Type B pancreatic cell (in vitro differentiated cells): ENCODE measurements around the gene USP2. TPM values are rescaled to one million over a fixed set of nuclear protein-coding genes. Genes with fewer than 3 reads are reported as not detected.

Experiments
- DNase-seq: peaks from one replicate; pipeline ENCODE4 v3.0.0; 2021; ENCODE audit warnings: mixed read lengths; ENCODE audit not compliant: unreplicated experiment; ENCODE audit errors: extremely low spot score
- H3K27ac Mint-ChIP-seq: 2 replicates; pipeline ENCODE4 v1.8.0; 2021; ENCODE audit warnings: mild to moderate bottlenecking, mixed read lengths
- H3K27me3 Mint-ChIP-seq: 2 replicates; pipeline ENCODE4 v1.8.0; 2021; ENCODE audit warnings: mixed read lengths
- H3K36me3 Mint-ChIP-seq: 2 replicates; pipeline ENCODE4 v1.8.0; 2021; ENCODE audit warnings: mixed read lengths
- H3K4me1 Mint-ChIP-seq: one replicate; pipeline ENCODE4 v1.8.0; 2021; ENCODE audit warnings: mixed read lengths; ENCODE audit not compliant: unreplicated experiment
- H3K4me3 Mint-ChIP-seq: 2 replicates; pipeline ENCODE4 v1.8.0; 2021; ENCODE audit warnings: mild to moderate bottlenecking, mixed read lengths
- H3K9me3 Mint-ChIP-seq: 2 replicates; pipeline ENCODE4 v1.8.0; 2021; ENCODE audit warnings: mixed read lengths
- total RNA-seq: library from RNA; stranded (reverse); gene quantifications from 2 replicates; pipeline ENCODE4 v1.2.1, GENCODE V29; 2021; ENCODE audit warnings: low replicate concordance
- TF ChIP-seq, protein P1 (sequence below): fragments of 200-600 bp; sonication (generic); conservative IDR thresholded peaks from 2 replicates; pipeline ENCODE4 v1.5.0; 2021; ENCODE audit warnings: antibody characterized with exemption, mild to moderate bottlenecking

USP2 gene
- total RNA-seq, 1 donor from 2014 or later, result 8.2 TPM

DNA sequence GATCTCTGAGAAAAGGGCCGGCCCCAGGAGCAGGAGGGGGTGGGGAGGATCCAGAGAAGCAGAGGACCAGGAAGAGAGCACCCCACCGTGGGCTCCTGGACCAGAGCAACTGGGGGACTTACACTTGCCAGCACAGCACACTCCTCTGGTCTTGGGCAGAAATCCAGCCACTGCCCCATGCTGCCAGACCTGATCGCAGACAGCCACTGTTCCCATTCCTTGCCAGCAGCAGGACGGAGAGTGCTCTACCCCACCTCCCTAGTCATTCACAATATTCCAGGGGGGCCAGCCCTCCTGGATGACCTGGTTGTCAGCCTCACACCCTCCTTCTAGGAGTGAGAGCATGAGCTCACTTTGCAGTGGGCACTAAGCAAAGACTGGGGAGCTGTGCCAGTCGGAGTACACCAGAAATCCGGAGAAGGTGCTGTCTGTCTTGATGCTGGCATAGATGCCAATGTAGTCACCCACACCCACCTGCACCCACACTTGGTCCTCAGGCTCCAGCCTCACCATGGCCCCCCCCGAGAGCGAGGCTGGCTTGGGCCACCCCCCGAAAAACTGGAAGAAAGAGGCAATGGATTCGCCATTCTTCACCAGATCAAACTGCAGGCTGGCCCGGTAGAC is 42.4 kb downstream of the USP2 start:
- peaks cover 33% of the 10 kb centered on the region for H3K4me1 Mint-ChIP-seq

DNA sequence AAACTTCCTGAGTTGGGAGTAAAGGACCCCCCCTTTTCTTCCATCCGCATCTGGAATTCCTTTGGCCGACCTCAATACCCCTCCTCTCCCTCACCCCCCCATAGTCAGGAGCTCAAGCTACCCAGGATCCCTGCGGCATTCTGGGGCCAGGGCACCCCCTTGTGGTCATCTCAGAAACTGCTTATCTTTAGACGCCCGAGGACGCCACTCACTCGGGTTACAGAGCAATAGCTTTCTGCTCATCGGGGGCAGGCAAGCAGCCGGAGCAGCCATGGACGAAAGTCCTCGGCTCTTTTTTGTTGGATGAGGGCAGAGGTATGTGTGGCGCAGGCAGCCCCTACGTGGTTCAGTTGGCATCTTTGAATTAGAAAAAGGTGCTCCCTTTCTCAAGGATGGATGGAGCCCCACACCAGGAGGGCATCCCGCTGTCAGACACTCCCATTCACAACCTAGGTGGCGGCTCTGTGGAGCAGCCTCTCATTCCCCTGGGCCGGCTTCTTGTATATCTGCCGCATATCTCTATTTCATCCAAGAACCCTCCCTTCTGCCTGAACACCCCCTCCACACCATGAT is 43.1 kb downstream of the USP2 start:
- H3K27ac Mint-ChIP-seq, result peak overlapping the region; percentile 36
- no peaks in the 10 kb centered on the region for H3K36me3 Mint-ChIP-seq
- peaks cover 38% of the 10 kb centered on the region for H3K4me1 Mint-ChIP-seq
- H3K9me3 Mint-ChIP-seq, result no peaks in the 10 kb centered on the region
- peak overlapping the region; percentile 85 for H3K4me3 Mint-ChIP-seq
- DNase-seq, result peak; percentile 85
- peaks cover 30% of the 10 kb centered on the region for H3K27me3 Mint-ChIP-seq
- TF ChIP-seq, protein P1, sequence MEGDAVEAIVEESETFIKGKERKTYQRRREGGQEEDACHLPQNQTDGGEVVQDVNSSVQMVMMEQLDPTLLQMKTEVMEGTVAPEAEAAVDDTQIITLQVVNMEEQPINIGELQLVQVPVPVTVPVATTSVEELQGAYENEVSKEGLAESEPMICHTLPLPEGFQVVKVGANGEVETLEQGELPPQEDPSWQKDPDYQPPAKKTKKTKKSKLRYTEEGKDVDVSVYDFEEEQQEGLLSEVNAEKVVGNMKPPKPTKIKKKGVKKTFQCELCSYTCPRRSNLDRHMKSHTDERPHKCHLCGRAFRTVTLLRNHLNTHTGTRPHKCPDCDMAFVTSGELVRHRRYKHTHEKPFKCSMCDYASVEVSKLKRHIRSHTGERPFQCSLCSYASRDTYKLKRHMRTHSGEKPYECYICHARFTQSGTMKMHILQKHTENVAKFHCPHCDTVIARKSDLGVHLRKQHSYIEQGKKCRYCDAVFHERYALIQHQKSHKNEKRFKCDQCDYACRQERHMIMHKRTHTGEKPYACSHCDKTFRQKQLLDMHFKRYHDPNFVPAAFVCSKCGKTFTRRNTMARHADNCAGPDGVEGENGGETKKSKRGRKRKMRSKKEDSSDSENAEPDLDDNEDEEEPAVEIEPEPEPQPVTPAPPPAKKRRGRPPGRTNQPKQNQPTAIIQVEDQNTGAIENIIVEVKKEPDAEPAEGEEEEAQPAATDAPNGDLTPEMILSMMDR, result peak; percentile 87

More for the DNA sequence above, 42.4 kb downstream of the USP2 start:
- Mint-ChIP-seq H3K36me3 (no peaks in the 10 kb centered on the region), H3K27me3 (peaks cover 36% of the 10 kb centered on the region), H3K27ac (no peak overlapping the region), H3K4me3 (peak overlapping the region; percentile 85), H3K9me3 (no peaks in the 10 kb centered on the region)
- TF ChIP-seq, protein P1, result no peak
- no peak for DNase-seq

DNA sequence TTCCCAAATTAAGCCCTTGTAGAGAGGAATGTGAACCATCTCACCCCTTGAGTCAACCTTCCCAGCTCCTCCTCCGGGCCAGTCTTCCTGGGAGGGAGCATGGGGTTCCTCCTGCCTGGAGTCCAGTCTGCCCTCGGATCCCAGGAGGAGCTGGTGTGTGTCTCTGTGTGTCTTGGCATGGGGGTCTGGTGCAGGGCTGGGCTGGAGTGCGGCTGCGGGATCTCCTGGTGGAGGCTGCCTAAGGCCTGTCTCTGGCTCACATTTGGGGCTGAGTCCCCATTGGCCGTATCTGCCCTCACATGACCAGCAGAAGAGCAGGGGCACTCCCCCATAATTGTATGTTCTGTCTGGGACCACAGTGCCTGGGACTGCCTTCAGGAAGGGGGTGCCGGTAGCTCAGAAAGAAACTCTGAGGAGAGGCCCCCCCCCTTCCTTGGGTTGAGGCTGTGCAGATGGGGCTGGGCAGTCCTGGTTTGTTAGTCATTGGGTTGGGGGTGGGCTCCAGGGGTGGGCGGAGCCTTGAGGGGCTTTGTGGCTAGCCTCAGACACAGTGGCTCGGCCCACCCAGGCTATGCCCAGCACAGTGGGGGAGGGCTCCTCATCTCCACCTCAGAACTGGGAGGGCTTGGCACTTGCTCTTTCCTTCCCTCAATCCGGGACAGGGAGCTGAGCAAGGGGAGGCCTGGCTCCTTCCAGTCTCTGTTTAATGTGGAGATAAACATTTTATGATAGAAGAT is 43.7 kb downstream of the USP2 start:
- TF ChIP-seq, protein P1, result no peak
- Mint-ChIP-seq H3K27me3 (peaks cover 23% of the 10 kb centered on the region), H3K4me3 (peak overlapping the region; percentile 85), H3K36me3 (no peaks in the 10 kb centered on the region), H3K9me3 (no peaks in the 10 kb centered on the region), H3K27ac (peak overlapping the region; percentile 13), H3K4me1 (peaks cover 44% of the 10 kb centered on the region)
- DNase-seq, result no peak

DNA sequence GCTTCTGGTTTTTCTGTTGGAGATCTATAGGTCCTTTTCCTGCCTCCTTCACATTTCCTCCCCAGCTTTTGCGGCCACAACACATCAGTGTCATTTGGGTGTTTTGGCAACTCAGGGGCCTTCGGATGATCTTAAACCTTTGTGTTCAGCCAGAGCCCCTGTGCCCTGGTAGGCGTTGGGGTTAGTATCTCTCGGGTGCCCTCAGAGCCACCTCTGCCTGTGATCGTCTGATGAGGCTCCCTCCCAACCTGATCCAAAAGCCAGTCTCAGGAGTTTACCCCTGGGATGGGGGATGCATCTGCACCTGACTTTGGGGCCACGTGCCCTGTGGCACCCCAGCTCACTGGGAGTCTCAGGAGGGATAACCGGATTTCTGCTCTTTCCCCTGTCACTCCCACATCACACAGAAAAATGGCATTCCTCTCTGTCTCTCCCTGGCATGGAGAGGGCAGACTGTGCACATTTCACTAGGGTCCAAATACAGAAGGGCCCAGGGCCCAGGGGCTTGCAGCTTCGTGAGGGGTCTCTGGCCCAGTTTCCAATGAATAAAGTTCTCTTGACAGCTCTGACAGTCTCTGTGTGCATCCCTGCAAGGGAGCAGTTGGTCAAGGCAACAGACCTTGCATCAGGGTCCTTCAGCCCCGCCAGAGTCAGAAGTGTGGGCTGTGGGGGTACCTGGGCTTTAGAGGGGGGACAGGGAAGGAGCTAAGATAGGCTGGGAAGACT is 44.6 kb downstream of the USP2 start:
- no peaks in the 10 kb centered on the region for H3K36me3 Mint-ChIP-seq
- DNase-seq, result no peak
- peak overlapping the region; percentile 85 for H3K4me3 Mint-ChIP-seq
- H3K4me1 Mint-ChIP-seq, result peaks cover 47% of the 10 kb centered on the region
- TF ChIP-seq, protein P1, result no peak
- peak overlapping the region; percentile 81 for H3K27ac Mint-ChIP-seq
- no peaks in the 10 kb centered on the region for H3K9me3 Mint-ChIP-seq
- H3K27me3 Mint-ChIP-seq, result peaks cover 19% of the 10 kb centered on the region

DNA sequence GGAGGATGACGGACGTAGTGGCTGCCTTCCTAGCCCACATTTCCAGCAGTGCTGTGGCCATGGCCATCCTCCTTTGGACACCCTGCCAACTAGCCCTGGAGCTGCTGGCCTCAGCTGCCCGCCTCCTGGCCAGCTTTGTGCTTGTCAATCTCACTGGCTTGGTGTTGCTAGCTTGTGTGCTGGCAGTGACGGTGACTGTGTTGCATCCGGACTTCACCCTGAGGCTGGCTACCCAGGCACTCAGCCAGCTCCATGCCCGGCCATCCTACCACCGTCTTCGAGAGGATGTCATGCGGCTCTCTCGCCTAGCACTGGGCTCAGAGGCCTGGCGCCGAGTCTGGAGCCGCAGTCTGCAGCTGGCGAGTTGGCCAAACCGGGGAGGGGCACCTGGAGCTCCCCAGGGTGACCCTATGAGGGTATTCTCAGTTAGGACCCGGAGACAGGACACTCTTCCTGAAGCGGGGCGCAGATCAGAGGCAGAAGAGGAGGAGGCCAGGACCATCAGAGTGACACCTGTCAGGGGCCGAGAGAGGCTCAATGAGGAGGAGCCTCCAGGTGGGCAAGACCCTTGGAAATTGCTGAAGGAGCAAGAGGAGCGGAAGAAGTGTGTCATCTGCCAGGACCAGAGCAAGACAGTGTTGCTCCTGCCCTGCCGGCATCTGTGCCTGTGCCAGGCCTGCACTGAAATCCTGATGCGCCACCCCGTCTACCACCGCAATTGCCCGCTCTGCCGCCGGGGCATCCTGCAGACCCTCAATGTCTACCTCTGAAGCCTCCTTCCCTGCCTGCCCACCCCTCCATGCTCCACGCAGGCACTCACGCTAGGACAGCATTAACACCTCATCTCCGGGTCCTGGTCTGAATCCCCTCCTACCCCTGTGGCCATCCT is 45.6 kb downstream of the USP2 start:
- DNase-seq, result no peak
- Mint-ChIP-seq H3K9me3 (no peaks in the 10 kb centered on the region), H3K4me3 (peak overlapping the region; percentile 100), H3K27me3 (peaks cover 11% of the 10 kb centered on the region), H3K4me1 (peaks cover 44% of the 10 kb centered on the region), H3K27ac (peak overlapping the region; percentile 81), H3K36me3 (no peaks in the 10 kb centered on the region)
- TF ChIP-seq, protein P1, result no peak
